ENCODE data around the gene SELL. TPM values are rescaled to one million over a fixed set of nuclear protein-coding genes. Genes with fewer than 3 reads are reported as not detected.

SELL gene
- total and polyA plus RNA-seq, 10 of the 15 experiments (the other 5 are each of a cell fraction or from before 2014, with no cell fraction given), result 31.8 to 66.0 (median 50.9) TPM

DNA sequence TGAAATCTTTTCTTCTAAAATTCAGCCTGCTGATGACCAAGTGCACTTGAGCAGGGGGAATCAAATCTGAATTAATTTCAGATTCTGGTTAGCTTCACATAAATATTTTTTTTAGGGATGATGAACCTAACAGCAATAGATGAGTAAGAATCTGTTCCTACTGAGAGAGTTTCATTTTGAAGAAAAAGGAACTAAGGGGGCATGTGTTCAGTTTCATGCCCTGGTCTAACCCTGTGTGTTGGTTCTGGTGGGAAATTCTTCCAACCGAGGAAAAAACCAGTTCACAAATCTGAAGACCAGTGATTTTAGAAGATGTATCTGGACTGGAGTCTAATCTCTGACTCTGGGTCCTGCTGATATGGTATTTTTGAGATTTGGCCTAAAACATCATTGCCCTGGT lies 13.7 kb downstream of the SELL start (continued):
- TF ChIP-seq, protein P1, sequence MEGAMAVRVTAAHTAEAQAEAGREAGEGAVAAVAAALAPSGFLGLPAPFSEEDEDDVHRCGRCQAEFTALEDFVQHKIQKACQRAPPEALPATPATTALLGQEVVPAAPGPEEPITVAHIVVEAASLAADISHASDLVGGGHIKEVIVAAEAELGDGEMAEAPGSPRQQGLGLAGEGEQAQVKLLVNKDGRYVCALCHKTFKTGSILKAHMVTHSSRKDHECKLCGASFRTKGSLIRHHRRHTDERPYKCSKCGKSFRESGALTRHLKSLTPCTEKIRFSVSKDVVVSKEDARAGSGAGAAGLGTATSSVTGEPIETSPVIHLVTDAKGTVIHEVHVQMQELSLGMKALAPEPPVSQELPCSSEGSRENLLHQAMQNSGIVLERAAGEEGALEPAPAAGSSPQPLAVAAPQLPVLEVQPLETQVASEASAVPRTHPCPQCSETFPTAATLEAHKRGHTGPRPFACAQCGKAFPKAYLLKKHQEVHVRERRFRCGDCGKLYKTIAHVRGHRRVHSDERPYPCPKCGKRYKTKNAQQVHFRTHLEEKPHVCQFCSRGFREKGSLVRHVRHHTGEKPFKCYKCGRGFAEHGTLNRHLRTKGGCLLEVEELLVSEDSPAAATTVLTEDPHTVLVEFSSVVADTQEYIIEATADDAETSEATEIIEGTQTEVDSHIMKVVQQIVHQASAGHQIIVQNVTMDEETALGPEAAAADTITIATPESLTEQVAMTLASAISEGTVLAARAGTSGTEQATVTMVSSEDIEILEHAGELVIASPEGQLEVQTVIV (IDR thresholded peaks at IDR 0.05; ENCODE audit: borderline replicate concordance, partially characterized antibody), result no peak
- TF ChIP-seq, protein P2, sequence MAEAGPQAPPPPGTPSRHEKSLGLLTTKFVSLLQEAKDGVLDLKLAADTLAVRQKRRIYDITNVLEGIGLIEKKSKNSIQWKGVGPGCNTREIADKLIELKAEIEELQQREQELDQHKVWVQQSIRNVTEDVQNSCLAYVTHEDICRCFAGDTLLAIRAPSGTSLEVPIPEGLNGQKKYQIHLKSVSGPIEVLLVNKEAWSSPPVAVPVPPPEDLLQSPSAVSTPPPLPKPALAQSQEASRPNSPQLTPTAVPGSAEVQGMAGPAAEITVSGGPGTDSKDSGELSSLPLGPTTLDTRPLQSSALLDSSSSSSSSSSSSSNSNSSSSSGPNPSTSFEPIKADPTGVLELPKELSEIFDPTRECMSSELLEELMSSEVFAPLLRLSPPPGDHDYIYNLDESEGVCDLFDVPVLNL (IDR thresholded peaks at IDR 0.05; ENCODE audit: low read depth, low read length), result no peak
- TF ChIP-seq CHD4 (IDR thresholded peaks at IDR 0.05) (no peak), RAD21 (IDR thresholded peaks at IDR 0.05; ENCODE audit: insufficient read depth, low read depth, low read length) (no peak), MTA3 (IDR thresholded peaks at IDR 0.05; ENCODE audit: borderline replicate concordance, low read length) (no peak), KDM1A (IDR thresholded peaks at IDR 0.05; ENCODE audit: borderline replicate concordance) (no peak), EED (IDR thresholded peaks at IDR 0.05; ENCODE audit: low read depth) (0 out of 2 replicates have a peak, but pooled peaks have one; percentile 54), YY1 (IDR thresholded peaks at IDR 0.05; ENCODE audit: low read depth, low read length) (no peak), WRNIP1 (IDR thresholded peaks at IDR 0.05; ENCODE audit: borderline replicate concordance, low read depth, low read length) (no peak), POLR2AphosphoS2 (IDR thresholded peaks at IDR 0.05; ENCODE audit: low read depth, low read length) (no peak), SP1 (IDR thresholded peaks at IDR 0.05; ENCODE audit: low read depth, low read length) (no peak), ASH2L (IDR thresholded peaks at IDR 0.05; ENCODE audit: borderline replicate concordance, low read depth) (no peak)
- TF ChIP-seq, protein P3, sequence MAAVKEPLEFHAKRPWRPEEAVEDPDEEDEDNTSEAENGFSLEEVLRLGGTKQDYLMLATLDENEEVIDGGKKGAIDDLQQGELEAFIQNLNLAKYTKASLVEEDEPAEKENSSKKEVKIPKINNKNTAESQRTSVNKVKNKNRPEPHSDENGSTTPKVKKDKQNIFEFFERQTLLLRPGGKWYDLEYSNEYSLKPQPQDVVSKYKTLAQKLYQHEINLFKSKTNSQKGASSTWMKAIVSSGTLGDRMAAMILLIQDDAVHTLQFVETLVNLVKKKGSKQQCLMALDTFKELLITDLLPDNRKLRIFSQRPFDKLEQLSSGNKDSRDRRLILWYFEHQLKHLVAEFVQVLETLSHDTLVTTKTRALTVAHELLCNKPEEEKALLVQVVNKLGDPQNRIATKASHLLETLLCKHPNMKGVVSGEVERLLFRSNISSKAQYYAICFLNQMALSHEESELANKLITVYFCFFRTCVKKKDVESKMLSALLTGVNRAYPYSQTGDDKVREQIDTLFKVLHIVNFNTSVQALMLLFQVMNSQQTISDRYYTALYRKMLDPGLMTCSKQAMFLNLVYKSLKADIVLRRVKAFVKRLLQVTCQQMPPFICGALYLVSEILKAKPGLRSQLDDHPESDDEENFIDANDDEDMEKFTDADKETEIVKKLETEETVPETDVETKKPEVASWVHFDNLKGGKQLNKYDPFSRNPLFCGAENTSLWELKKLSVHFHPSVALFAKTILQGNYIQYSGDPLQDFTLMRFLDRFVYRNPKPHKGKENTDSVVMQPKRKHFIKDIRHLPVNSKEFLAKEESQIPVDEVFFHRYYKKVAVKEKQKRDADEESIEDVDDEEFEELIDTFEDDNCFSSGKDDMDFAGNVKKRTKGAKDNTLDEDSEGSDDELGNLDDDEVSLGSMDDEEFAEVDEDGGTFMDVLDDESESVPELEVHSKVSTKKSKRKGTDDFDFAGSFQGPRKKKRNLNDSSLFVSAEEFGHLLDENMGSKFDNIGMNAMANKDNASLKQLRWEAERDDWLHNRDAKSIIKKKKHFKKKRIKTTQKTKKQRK (IDR thresholded peaks at IDR 0.05; ENCODE audit: low read depth, low read length), result no peak

Data from GM12878 (cell line).